HepG2 (cell line): ENCODE measurements around the gene R3HDM4. TPM values are rescaled to one million over a fixed set of nuclear protein-coding genes. Genes with fewer than 3 reads are reported as not detected.

Experiments
- AKAP8 ChIP-seq: sonication (generic); formaldehyde crosslinking; IDR thresholded peaks from 2 replicates; pipeline ENCODE4 v1.5.1; 2020; ENCODE audit warnings: mild to moderate bottlenecking, missing genetic modification reagents
- ELF3 ChIP-seq: IDR thresholded peaks from 2 replicates; pipeline ENCODE4 v1.6.1; 2016; ENCODE audit warnings: missing genetic modification reagents, missing compliant biosample characterization
- GABPB1 ChIP-seq: IDR thresholded peaks from 2 replicates; pipeline ENCODE4 v1.6.1; 2016; ENCODE audit warnings: mild to moderate bottlenecking, missing genetic modification reagents, moderate library complexity, missing compliant biosample characterization
- GATAD1 ChIP-seq: IDR thresholded peaks from 2 replicates; pipeline ENCODE4 v1.6.1; 2016; ENCODE audit warnings: missing genetic modification reagents, missing compliant biosample characterization
- MED1 ChIP-seq: sonication (generic); formaldehyde crosslinking; IDR thresholded peaks from 2 replicates; pipeline ENCODE4 v1.4.0; 2020; ENCODE audit warnings: missing genetic modification reagents
- MTA1 ChIP-seq: sonication (generic); formaldehyde crosslinking; IDR thresholded peaks from 2 replicates; pipeline ENCODE4 v1.4.0; 2020; ENCODE audit warnings: missing genetic modification reagents, mild to moderate bottlenecking, borderline replicate concordance
- POLR2G ChIP-seq: fragments of 200-400 bp; formaldehyde crosslinking; IDR thresholded peaks from 2 replicates; pipeline ENCODE4 v1.6.1; 2018; ENCODE audit warnings: mild to moderate bottlenecking, low read depth, low read length, moderate library complexity
- RXRA ChIP-seq: sonication (generic); formaldehyde crosslinking; IDR thresholded peaks from 2 replicates; pipeline ENCODE4 v1.5.1; 2020; ENCODE audit warnings: missing genetic modification reagents
- SAP130 ChIP-seq: IDR thresholded peaks from 2 replicates; pipeline ENCODE4 v1.6.1; 2016; ENCODE audit warnings: low read depth
- SP5 ChIP-seq: IDR thresholded peaks from 2 replicates; pipeline ENCODE4 v1.6.1; 2016; ENCODE audit warnings: low read depth, borderline replicate concordance
- SPEN ChIP-seq: sonication (generic); formaldehyde crosslinking; IDR thresholded peaks from 2 replicates; pipeline ENCODE4 v1.5.1; 2020; ENCODE audit warnings: low read depth, mild to moderate bottlenecking, missing genetic modification reagents
- TBX3 ChIP-seq: fragments of 450-650 bp; IDR thresholded peaks from 2 replicates; pipeline ENCODE4 v1.6.1; 2017; ENCODE audit warnings: antibody characterized with exemption, mild to moderate bottlenecking, inconsistent platforms, borderline replicate concordance
- ZNF460 ChIP-seq: sonication (generic); formaldehyde crosslinking; IDR thresholded peaks from 2 replicates; pipeline ENCODE4 v1.5.1; 2020; ENCODE audit warnings: missing genetic modification reagents, mild to moderate bottlenecking, borderline replicate concordance
- ZNF670 ChIP-seq: sonication (generic); formaldehyde crosslinking; IDR thresholded peaks from 2 replicates; pipeline ENCODE4 v1.8.0; 2022; ENCODE audit warnings: mild to moderate bottlenecking, missing genetic modification reagents, borderline replicate concordance
- polyA plus RNA-seq, 8 experiments: library from polyadenylated mRNA; depleted of rRNA in 3 of 8; stranded (reverse) in 7 of 8; unstranded in 1 of 8; fragments of >200 nt; fragmentation: Illumina TruSeq in 4 of 8; extraction: Trizol in 4 of 8; gene quantifications; 2 replicates each; pipeline versions ENCODE4 v1.2.1 to v1.2.3, GENCODE V29; 2011 to 2016; ENCODE audit warnings: low read depth in 4 of 8, missing spikeins in 1 of 8, mixed read lengths in 1 of 8; ENCODE audit not compliant: insufficient read depth in 1 of 8
- total RNA-seq, 5 experiments: library from RNA; depleted of rRNA; stranded (reverse); fragments of >200 nt; fragmentation: Illumina TruSeq; extraction: Trizol; gene quantifications; 2 replicates each; pipeline ENCODE4 v1.2.3, GENCODE V29; 2016; ENCODE audit warnings: low read depth in 1 of 5
- TF ChIP-seq, protein P1 (sequence below): sonication (generic); formaldehyde crosslinking; IDR thresholded peaks from 2 replicates; pipeline ENCODE4 v1.5.0; 2020; ENCODE audit warnings: mild to moderate bottlenecking, missing genetic modification reagents
- TF ChIP-seq, protein P2 (sequence below): sonication (generic); formaldehyde crosslinking; IDR thresholded peaks from 2 replicates; pipeline ENCODE4 v1.5.1; 2020; ENCODE audit warnings: missing genetic modification reagents, mild to moderate bottlenecking, borderline replicate concordance
- TF ChIP-seq, protein P3 (sequence below): sonication (generic); formaldehyde crosslinking; conservative IDR thresholded peaks from 2 replicates; pipeline ENCODE4 v1.4.0; 2020; ENCODE audit warnings: missing genetic modification reagents
- TF ChIP-seq, protein P4 (sequence below): sonication (generic); formaldehyde crosslinking; IDR thresholded peaks from 2 replicates; pipeline ENCODE4 v1.8.0; 2022; ENCODE audit warnings: mild to moderate bottlenecking, missing genetic modification reagents; ENCODE audit not compliant: insufficient replicate concordance

The R3HDM4 gene
- total and polyA plus RNA-seq, 2 of the 13 experiments (the other 11 are each of a cell fraction or from before 2014, with no cell fraction given), result 26.2 to 26.9 TPM

DNA sequence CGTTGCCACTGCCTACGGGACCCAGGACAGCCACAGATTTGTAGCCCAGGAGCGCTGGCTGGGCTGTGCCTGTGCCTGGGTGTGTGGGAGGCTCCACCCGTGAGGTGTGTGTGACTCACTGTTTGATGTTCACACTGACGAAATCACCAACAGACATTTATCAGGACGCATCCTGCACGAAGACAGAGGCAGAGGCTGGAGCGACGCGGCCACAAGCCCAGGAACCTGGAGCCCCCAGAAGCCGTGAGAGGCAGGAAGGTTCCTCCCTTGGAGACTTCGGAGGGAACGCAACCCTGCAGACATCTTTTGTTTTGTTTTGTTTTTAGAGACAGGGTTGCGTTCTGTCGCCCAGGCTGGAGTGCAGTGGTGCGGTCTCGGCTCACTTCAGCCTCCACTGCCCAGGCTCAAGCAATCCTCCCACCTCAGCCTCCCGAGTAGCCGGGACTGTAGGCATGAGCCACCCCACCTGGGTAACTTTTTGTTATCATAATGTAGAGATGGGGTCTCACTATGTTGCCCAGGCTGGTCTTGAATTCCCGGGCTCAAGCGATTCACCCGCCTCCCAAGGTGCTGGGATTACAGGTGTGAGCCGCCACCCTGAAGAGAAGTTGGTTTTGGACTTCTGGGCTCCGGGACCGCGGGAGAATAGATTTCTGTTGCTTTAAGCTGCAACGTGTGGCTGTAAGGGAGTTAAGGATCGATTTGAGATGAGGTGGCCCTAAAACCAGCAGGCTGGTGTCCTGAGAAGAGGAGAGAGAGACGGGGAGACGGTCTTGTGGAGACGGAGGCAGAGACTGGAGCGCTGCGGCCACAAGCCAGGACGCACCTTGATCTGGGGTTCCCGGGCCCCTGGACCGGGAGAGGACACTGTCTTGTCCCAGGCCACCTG is 46.2 kb upstream of the R3HDM4 start (continued):
- TF ChIP-seq, protein P1, sequence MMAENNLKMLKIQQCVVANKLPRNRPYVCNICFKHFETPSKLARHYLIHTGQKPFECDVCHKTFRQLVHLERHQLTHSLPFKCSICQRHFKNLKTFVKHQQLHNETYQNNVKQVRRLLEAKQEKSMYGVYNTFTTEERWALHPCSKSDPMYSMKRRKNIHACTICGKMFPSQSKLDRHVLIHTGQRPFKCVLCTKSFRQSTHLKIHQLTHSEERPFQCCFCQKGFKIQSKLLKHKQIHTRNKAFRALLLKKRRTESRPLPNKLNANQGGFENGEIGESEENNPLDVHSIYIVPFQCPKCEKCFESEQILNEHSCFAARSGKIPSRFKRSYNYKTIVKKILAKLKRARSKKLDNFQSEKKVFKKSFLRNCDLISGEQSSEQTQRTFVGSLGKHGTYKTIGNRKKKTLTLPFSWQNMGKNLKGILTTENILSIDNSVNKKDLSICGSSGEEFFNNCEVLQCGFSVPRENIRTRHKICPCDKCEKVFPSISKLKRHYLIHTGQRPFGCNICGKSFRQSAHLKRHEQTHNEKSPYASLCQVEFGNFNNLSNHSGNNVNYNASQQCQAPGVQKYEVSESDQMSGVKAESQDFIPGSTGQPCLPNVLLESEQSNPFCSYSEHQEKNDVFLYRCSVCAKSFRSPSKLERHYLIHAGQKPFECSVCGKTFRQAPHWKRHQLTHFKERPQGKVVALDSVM (CRISPR knock-in tag), result peak; percentile 94
- TF ChIP-seq MED1 (0 out of 2 replicates have a peak, but pooled peaks have one; percentile 24), SPEN (no peak), ELF3 (0 out of 2 replicates have a peak, but pooled peaks have one; percentile 23), GATAD1 (CRISPR knock-in tag) (0 out of 2 replicates have a peak, but pooled peaks have one; percentile 17), AKAP8 (CRISPR knock-in tag) (0 out of 2 replicates have a peak, but pooled peaks have one; percentile 61), SP5 (CRISPR knock-in tag) (peak; percentile 21; the same call in 1 of the 2 replicates), ZNF460 (no peak), POLR2G (no peak; the same call in 1 of the 2 replicates), GABPB1 (CRISPR knock-in tag) (peak; percentile 26; the same call in 1 of the 2 replicates), RXRA (CRISPR knock-in tag) (no peak), ZNF670 (CRISPR knock-in tag) (no peak), MTA1 (CRISPR knock-in tag) (no peak), SAP130 (peak; percentile 46), TBX3 (0 out of 2 replicates have a peak, but pooled peaks have one; percentile 21)
- TF ChIP-seq, protein P2, sequence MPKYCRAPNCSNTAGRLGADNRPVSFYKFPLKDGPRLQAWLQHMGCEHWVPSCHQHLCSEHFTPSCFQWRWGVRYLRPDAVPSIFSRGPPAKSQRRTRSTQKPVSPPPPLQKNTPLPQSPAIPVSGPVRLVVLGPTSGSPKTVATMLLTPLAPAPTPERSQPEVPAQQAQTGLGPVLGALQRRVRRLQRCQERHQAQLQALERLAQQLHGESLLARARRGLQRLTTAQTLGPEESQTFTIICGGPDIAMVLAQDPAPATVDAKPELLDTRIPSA (CRISPR knock-in tag), result no peak
- TF ChIP-seq, protein P3, sequence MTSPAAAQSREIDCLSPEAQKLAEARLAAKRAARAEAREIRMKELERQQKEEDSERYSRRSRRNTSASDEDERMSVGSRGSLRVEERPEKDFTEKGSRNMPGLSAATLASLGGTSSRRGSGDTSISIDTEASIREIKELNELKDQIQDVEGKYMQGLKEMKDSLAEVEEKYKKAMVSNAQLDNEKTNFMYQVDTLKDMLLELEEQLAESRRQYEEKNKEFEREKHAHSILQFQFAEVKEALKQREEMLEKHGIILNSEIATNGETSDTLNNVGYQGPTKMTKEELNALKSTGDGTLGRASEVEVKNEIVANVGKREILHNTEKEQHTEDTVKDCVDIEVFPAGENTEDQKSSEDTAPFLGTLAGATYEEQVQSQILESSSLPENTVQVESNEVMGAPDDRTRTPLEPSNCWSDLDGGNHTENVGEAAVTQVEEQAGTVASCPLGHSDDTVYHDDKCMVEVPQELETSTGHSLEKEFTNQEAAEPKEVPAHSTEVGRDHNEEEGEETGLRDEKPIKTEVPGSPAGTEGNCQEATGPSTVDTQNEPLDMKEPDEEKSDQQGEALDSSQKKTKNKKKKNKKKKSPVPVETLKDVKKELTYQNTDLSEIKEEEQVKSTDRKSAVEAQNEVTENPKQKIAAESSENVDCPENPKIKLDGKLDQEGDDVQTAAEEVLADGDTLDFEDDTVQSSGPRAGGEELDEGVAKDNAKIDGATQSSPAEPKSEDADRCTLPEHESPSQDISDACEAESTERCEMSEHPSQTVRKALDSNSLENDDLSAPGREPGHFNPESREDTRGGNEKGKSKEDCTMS (CRISPR knock-in tag), result no peak
- TF ChIP-seq, protein P4, sequence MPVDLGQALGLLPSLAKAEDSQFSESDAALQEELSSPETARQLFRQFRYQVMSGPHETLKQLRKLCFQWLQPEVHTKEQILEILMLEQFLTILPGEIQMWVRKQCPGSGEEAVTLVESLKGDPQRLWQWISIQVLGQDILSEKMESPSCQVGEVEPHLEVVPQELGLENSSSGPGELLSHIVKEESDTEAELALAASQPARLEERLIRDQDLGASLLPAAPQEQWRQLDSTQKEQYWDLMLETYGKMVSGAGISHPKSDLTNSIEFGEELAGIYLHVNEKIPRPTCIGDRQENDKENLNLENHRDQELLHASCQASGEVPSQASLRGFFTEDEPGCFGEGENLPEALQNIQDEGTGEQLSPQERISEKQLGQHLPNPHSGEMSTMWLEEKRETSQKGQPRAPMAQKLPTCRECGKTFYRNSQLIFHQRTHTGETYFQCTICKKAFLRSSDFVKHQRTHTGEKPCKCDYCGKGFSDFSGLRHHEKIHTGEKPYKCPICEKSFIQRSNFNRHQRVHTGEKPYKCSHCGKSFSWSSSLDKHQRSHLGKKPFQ (CRISPR knock-in tag), result peak; percentile 50
